HepG2 (cell line): ENCODE measurements around the gene ATP6V0E2. TPM values are rescaled to one million over a fixed set of nuclear protein-coding genes. Genes with fewer than 3 reads are reported as not detected.

Source experiments
- ETV5 ChIP-seq: IDR thresholded peaks from 2 replicates; pipeline ENCODE4 v1.6.1; 2018; ENCODE audit warnings: missing biosample characterization, missing genetic modification reagents, inconsistent platforms, borderline replicate concordance
- FOXO1 ChIP-seq: sonication (generic); formaldehyde crosslinking; IDR thresholded peaks from 2 replicates; pipeline ENCODE4 v1.4.0; 2020; ENCODE audit warnings: missing genetic modification reagents
- GATAD2A ChIP-seq: IDR thresholded peaks from 2 replicates; pipeline ENCODE4 v1.6.1; 2016
- HDAC1 ChIP-seq: sonication (generic); formaldehyde crosslinking; IDR thresholded peaks from 2 replicates; pipeline ENCODE4 v1.5.1; 2020; ENCODE audit warnings: mild to moderate bottlenecking, missing genetic modification reagents
- MBD4 ChIP-seq: IDR thresholded peaks from 2 replicates; pipeline ENCODE4 v1.6.1; 2012; ENCODE audit warnings: low read length, inconsistent platforms, borderline replicate concordance
- MXI1 ChIP-seq: IDR thresholded peaks from 3 replicates; pipeline ENCODE4 v1.6.1; 2012; ENCODE audit warnings: low read depth, low read length, inconsistent platforms, borderline replicate concordance
- NFKB2 ChIP-seq: sonication (generic); formaldehyde crosslinking; IDR thresholded peaks from 2 replicates; pipeline ENCODE4 v1.4.0; 2020; ENCODE audit warnings: missing genetic modification reagents, borderline replicate concordance
- NPAS2 ChIP-seq: sonication (generic); formaldehyde crosslinking; IDR thresholded peaks from 2 replicates; pipeline ENCODE4 v1.8.0; 2022; ENCODE audit warnings: mild to moderate bottlenecking, missing genetic modification reagents, borderline replicate concordance
- PAWR ChIP-seq: sonication (generic); formaldehyde crosslinking; IDR thresholded peaks from 2 replicates; pipeline ENCODE4 v1.4.0; 2020; ENCODE audit warnings: missing genetic modification reagents, mild to moderate bottlenecking, borderline replicate concordance
- RARA ChIP-seq: IDR thresholded peaks from 2 replicates; pipeline ENCODE4 v1.6.1; 2016; ENCODE audit warnings: missing genetic modification reagents, missing compliant biosample characterization
- SAP130 ChIP-seq: IDR thresholded peaks from 2 replicates; pipeline ENCODE4 v1.6.1; 2016; ENCODE audit warnings: low read depth
- SIN3A ChIP-seq: IDR thresholded peaks from 2 replicates; pipeline ENCODE4 v1.6.1; 2011; ENCODE audit warnings: low read depth, mild to moderate bottlenecking, control low read depth, low read length, borderline replicate concordance
- TEAD3 ChIP-seq: optimal IDR thresholded peaks from 2 replicates; pipeline ENCODE3; 2016; ENCODE audit warnings: borderline replicate concordance
- THAP7 ChIP-seq: sonication (generic); formaldehyde crosslinking; IDR thresholded peaks from 2 replicates; pipeline ENCODE4 v1.8.1; 2023; ENCODE audit warnings: mild to moderate bottlenecking, missing genetic modification reagents
- XRCC5 ChIP-seq: fragments of 200-400 bp; formaldehyde crosslinking; optimal IDR thresholded peaks from 2 replicates; pipeline ENCODE3; 2017; ENCODE audit warnings: mild to moderate bottlenecking, low read length
- ZFP36L2 ChIP-seq: sonication (generic); formaldehyde crosslinking; IDR thresholded peaks from 2 replicates; pipeline ENCODE4 v1.4.0; 2020; ENCODE audit warnings: missing genetic modification reagents
- ZNF350 ChIP-seq: sonication (generic); formaldehyde crosslinking; IDR thresholded peaks from 2 replicates; pipeline ENCODE4 v1.4.0; 2020; ENCODE audit warnings: mild to moderate bottlenecking, low read depth, missing genetic modification reagents, borderline replicate concordance
- ZNF414 ChIP-seq: sonication (generic); formaldehyde crosslinking; IDR thresholded peaks from 2 replicates; pipeline ENCODE4 v1.5.0; 2020; ENCODE audit warnings: missing genetic modification reagents
- ZNF44 ChIP-seq: sonication (generic); formaldehyde crosslinking; IDR thresholded peaks from 2 replicates; pipeline ENCODE4 v1.5.1; 2020; ENCODE audit warnings: mild to moderate bottlenecking, missing genetic modification reagents
- ZNF773 ChIP-seq: sonication (generic); formaldehyde crosslinking; IDR thresholded peaks from 2 replicates; pipeline ENCODE4 v1.4.0; 2020; ENCODE audit warnings: missing genetic modification reagents, borderline replicate concordance
- polyA plus RNA-seq, 8 experiments: library from polyadenylated mRNA; depleted of rRNA in 3 of 8; stranded (reverse) in 7 of 8; unstranded in 1 of 8; fragments of >200 nt; fragmentation: Illumina TruSeq in 4 of 8; extraction: Trizol in 4 of 8; gene quantifications; 2 replicates each; pipeline versions ENCODE4 v1.2.1 to v1.2.3, GENCODE V29; 2011 to 2016; ENCODE audit warnings: low read depth in 4 of 8, missing spikeins in 1 of 8, mixed read lengths in 1 of 8; ENCODE audit not compliant: insufficient read depth in 1 of 8
- total RNA-seq, 5 experiments: library from RNA; depleted of rRNA; stranded (reverse); fragments of >200 nt; fragmentation: Illumina TruSeq; extraction: Trizol; gene quantifications; 2 replicates each; pipeline ENCODE4 v1.2.3, GENCODE V29; 2016; ENCODE audit warnings: low read depth in 1 of 5
- TF ChIP-seq, protein P1 (sequence below), 2 experiments: sonication (generic) in 1 of 2; formaldehyde crosslinking in 1 of 2; IDR thresholded peaks; 2 replicates each; pipeline versions ENCODE4 v1.4.0 to v1.6.1; 2018 to 2020; ENCODE audit warnings: missing genetic modification reagents in 2 of 2, borderline replicate concordance in 1 of 2, low read depth in 1 of 2, mild to moderate bottlenecking in 1 of 2, missing biosample characterization in 1 of 2
- TF ChIP-seq, protein P2 (sequence below): sonication (generic); formaldehyde crosslinking; IDR thresholded peaks from 2 replicates; pipeline ENCODE4 v1.5.0; 2020; ENCODE audit warnings: missing genetic modification reagents

Gene ATP6V0E2
- total and polyA plus RNA-seq, 2 of the 13 experiments (the other 11 are each of a cell fraction or from before 2014, with no cell fraction given), result 36.8 to 203 TPM

DNA sequence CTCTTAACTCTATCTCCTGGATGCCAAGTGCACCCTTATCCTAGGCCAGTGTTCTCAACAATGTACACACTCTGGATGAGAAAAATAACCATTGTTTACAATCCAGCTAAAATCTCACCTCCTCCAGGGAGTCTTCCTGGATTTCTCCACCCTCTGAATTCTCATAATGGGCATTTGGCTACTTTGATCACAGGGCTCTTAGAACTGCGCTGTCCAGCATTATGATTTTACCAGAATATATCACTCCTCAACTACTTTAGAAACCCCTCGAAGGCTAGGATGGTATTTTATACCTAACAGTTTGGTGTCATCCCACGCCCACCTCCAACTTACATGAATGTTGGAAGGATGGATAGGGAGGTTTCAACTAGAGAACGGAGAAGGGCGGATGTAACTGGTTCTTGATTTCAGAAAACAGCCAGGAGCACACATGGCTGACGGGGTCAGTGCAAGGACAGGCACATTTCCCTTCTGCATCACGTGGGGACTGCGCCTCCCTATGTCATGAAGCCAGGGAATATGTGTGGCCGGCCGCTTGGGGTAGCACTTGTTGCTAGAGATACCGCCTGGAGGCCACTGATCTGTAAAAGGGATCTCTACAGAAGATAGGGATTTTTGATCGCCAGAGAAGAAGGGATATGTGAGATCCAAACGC, 1.2 kb upstream of the ATP6V0E2 start (continued):
- TF ChIP-seq XRCC5, result no peak
- TF ChIP-seq ZNF773 (CRISPR knock-in tag), result 0 out of 2 replicates have a peak, but pooled peaks have one; percentile 14
- no peak for TF ChIP-seq FOXO1 (CRISPR knock-in tag)
- TF ChIP-seq THAP7 (CRISPR knock-in tag), result no peak
- peak; percentile 10 for TF ChIP-seq TEAD3 (CRISPR knock-in tag)
- TF ChIP-seq RARA (CRISPR knock-in tag), result peak; percentile 78
- no peak for TF ChIP-seq NPAS2 (CRISPR knock-in tag)
- no peak for TF ChIP-seq ZNF44 (CRISPR knock-in tag)
- TF ChIP-seq ZFP36L2 (CRISPR knock-in tag), result no peak
- peak; percentile 51; the same call in 2 of the 3 replicates for TF ChIP-seq MXI1
- 0 out of 2 replicates have a peak, but pooled peaks have one; percentile 20 for TF ChIP-seq ETV5 (CRISPR knock-in tag)
- 0 out of 2 replicates have a peak, but pooled peaks have one; percentile 38 for TF ChIP-seq SAP130 (CRISPR knock-in tag)
- no peak for TF ChIP-seq SIN3A
- TF ChIP-seq, protein P1, sequence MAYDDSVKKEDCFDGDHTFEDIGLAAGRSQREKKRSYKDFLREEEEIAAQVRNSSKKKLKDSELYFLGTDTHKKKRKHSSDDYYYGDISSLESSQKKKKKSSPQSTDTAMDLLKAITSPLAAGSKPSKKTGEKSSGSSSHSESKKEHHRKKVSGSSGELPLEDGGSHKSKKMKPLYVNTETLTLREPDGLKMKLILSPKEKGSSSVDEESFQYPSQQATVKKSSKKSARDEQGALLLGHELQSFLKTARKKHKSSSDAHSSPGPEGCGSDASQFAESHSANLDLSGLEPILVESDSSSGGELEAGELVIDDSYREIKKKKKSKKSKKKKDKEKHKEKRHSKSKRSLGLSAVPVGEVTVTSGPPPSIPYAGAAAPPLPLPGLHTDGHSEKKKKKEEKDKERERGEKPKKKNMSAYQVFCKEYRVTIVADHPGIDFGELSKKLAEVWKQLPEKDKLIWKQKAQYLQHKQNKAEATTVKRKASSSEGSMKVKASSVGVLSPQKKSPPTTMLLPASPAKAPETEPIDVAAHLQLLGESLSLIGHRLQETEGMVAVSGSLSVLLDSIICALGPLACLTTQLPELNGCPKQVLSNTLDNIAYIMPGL (CRISPR knock-in tag; IDR thresholded peaks at IDR 0.05; ENCODE audit: borderline replicate concordance in 1 of 2, low read depth in 1 of 2), result 0 out of 4 replicates have a peak, but pooled peaks of 1 of the 2 experiments have one; percentile 13
- TF ChIP-seq ZNF414 (CRISPR knock-in tag), result 0 out of 2 replicates have a peak, but pooled peaks have one; percentile 68
- TF ChIP-seq PAWR (CRISPR knock-in tag), result no peak
- TF ChIP-seq GATAD2A (CRISPR knock-in tag), result no peak
- no peak for TF ChIP-seq HDAC1 (CRISPR knock-in tag)
- TF ChIP-seq, protein P2, sequence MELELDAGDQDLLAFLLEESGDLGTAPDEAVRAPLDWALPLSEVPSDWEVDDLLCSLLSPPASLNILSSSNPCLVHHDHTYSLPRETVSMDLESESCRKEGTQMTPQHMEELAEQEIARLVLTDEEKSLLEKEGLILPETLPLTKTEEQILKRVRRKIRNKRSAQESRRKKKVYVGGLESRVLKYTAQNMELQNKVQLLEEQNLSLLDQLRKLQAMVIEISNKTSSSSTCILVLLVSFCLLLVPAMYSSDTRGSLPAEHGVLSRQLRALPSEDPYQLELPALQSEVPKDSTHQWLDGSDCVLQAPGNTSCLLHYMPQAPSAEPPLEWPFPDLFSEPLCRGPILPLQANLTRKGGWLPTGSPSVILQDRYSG, result no peak
- 0 out of 2 replicates have a peak, but pooled peaks have one; percentile 5 for TF ChIP-seq NFKB2 (CRISPR knock-in tag)
- TF ChIP-seq ZNF350 (CRISPR knock-in tag), result 0 out of 2 replicates have a peak, but pooled peaks have one; percentile 29
- no peak for TF ChIP-seq MBD4
